OCI-LY7 (cell line): Measurements from ENCODE around the gene SOST. TPM values are rescaled to one million over a fixed set of nuclear protein-coding genes. Genes with fewer than 3 reads are reported as not detected.

ENCODE experiments used
- BruUV-seq: library from RNA; stranded (reverse); fragments of 400-500 nt; replicated peaks from 2 replicates; lab custom pipeline; 2021; lab: Mats Ljungman, UMichigan
- CTCF ChIA-PET: fragments of 300-600 bp; sonication (Branson Sonifier 250); formaldehyde crosslinking; loops from one replicate; lab custom pipeline; 2022; ENCODE audit warnings: antibody characterized with exemption; ENCODE audit not compliant: unreplicated experiment; lab: Charles Lee
- POLR2A ChIA-PET: fragments of 300-600 bp; sonication (Branson Sonifier 250); formaldehyde crosslinking; loops from one replicate; lab custom pipeline; 2022; ENCODE audit warnings: antibody characterized with exemption; lab: Charles Lee
- DNase-seq: peaks from one replicate; pipeline ENCODE4 v3.0.0-alpha.2; 2015; ENCODE audit warnings: low spot score
- H2AFZ ChIP-seq: fragments of 200-600 bp; sonication (generic), shearing (Covaris generic); 2 replicates; pipeline ENCODE4 v1.6.1; 2014; ENCODE audit warnings: mild to moderate bottlenecking, antibody characterized with exemption, low read length, moderate library complexity
- H3K27ac ChIP-seq: fragments of 200-600 bp; sonication (generic); 2 replicates; pipeline ENCODE4 v1.5.1; 2014; ENCODE audit warnings: mixed run types, low read depth, mild to moderate bottlenecking, moderate library complexity, low read length, inconsistent platforms; ENCODE audit not compliant: poor library complexity, severe bottlenecking
- H3K36me3 ChIP-seq: fragments of 200-600 bp; sonication (generic); 2 replicates; pipeline ENCODE4 v1.6.1; 2014; ENCODE audit warnings: mild to moderate bottlenecking, antibody characterized with exemption, low read length, moderate library complexity, mixed read lengths; ENCODE audit not compliant: insufficient read depth
- H3K4me1 ChIP-seq: fragments of 200-600 bp; sonication (generic); 2 replicates; pipeline ENCODE4 v1.5.1; 2014; ENCODE audit warnings: mild to moderate bottlenecking, low read length; ENCODE audit not compliant: insufficient read depth, poor library complexity, severe bottlenecking
- H3K4me2 ChIP-seq: fragments of 200-600 bp; sonication (generic); 2 replicates; pipeline ENCODE4 v1.6.1; 2014; ENCODE audit warnings: mild to moderate bottlenecking, low read length
- H3K4me3 ChIP-seq: fragments of 200-600 bp; sonication (generic); 2 replicates; pipeline ENCODE4 v1.5.1; 2014; ENCODE audit warnings: mild to moderate bottlenecking, low read depth, low read length; ENCODE audit not compliant: poor library complexity, severe bottlenecking
- H3K79me2 ChIP-seq: fragments of 200-600 bp; sonication (generic); 2 replicates; pipeline ENCODE4 v1.6.1; 2016; ENCODE audit warnings: low read depth, mild to moderate bottlenecking, low read length, moderate library complexity, mixed read lengths; ENCODE audit not compliant: insufficient read depth
- H3K9me2 ChIP-seq: fragments of 200-600 bp; sonication (generic); 2 replicates; pipeline ENCODE4 v1.6.1; 2016; ENCODE audit warnings: mild to moderate bottlenecking, low read length, mixed read lengths; ENCODE audit not compliant: insufficient read depth
- H3K9me3 ChIP-seq: fragments of 200-600 bp; sonication (generic); 2 replicates; pipeline ENCODE4 v1.6.1; 2014; ENCODE audit warnings: mild to moderate bottlenecking, mixed run types, low read length, mixed read lengths
- H4K20me1 ChIP-seq: fragments of 200-600 bp; sonication (generic); 2 replicates; pipeline ENCODE4 v1.6.1; 2014; ENCODE audit warnings: mild to moderate bottlenecking, antibody characterized with exemption, low read length, moderate library complexity, mixed read lengths; ENCODE audit not compliant: insufficient read depth
- CTCF ChIP-seq: fragments of 200-600 bp; sonication (generic); conservative IDR thresholded peaks from 2 replicates; pipeline ENCODE4 v1.5.1; 2014; ENCODE audit warnings: mild to moderate bottlenecking, antibody characterized with exemption, low read length, moderate library complexity, mixed read lengths
- EZH2phosphoT487 ChIP-seq: fragments of 200-600 bp; sonication (generic); IDR thresholded peaks from 2 replicates; pipeline ENCODE4 v1.6.1; 2018; ENCODE audit warnings: low read depth, borderline replicate concordance, mild to moderate bottlenecking, mixed run types, antibody characterized with exemption, low read length, moderate library complexity, mixed read lengths
- intact Hi-C: fragments of 100-400 bp; cut with micrococcal nuclease; formaldehyde crosslinking; loops from one replicate; pipeline ENCODE4 v1.10.0; 2022; ENCODE audit not compliant: unreplicated experiment
- total RNA-seq, 2 experiments: library from RNA; depleted of rRNA in 1 of 2; stranded (reverse); fragments of >200 nt in 1 of 2; shearing (Covaris generic) in 1 of 2; gene quantifications; 2 replicates each; pipeline ENCODE4 v1.2.3, GENCODE V29; 2014 to 2022

The SOST gene
- total RNA-seq, 2 experiments from 2014 or later, result not detected

- intact Hi-C loops, result no loop called here
- H3K27ac ChIP-seq, result no peak overlapping the region
- ChIA-PET POLR2A (no interaction called here), CTCF (no interaction called here)
- H3K9me2 ChIP-seq, result no peaks in the 10 kb centered on the region
- no peaks in the 10 kb centered on the region for H3K4me1 ChIP-seq
- H3K4me3 ChIP-seq, result no peak overlapping the region
- BruUV-seq, result no TSS peak
- no peaks in the 10 kb centered on the region for H4K20me1 ChIP-seq
- H3K79me2 ChIP-seq, result no peaks in the 10 kb centered on the region
- TF ChIP-seq CTCF, result no peak
- no peaks in the 10 kb centered on the region for H3K36me3 ChIP-seq
- H2AFZ ChIP-seq, result no peak overlapping the region; the same call in 1 of the 2 replicates
- H3K9me3 ChIP-seq, result no peaks in the 10 kb centered on the region
- no peak for DNase-seq
- H3K4me2 ChIP-seq, result no peak overlapping the region
These were observed 39.0 kb downstream of the SOST start for GRCh38 chr17:43719578-43719977.

- intact Hi-C loops, result no loop called here
- no peak overlapping the region for H3K4me3 ChIP-seq
- H3K79me2 ChIP-seq, result no peaks in the 10 kb centered on the region
- H3K27ac ChIP-seq, result no peak overlapping the region
- no peaks in the 10 kb centered on the region for H3K36me3 ChIP-seq
- ChIA-PET POLR2A (no interaction called here), CTCF (no interaction called here)
- DNase-seq, result no peak
- TF ChIP-seq CTCF (no peak), EZH2phosphoT487 (no peak)
- H4K20me1 ChIP-seq, result no peaks in the 10 kb centered on the region
- H3K9me3 ChIP-seq, result no peaks in the 10 kb centered on the region
- no peak overlapping the region for H3K4me2 ChIP-seq
- no TSS peak for BruUV-seq
- H3K9me2 ChIP-seq, result no peaks in the 10 kb centered on the region
- H3K4me1 ChIP-seq, result no peaks in the 10 kb centered on the region
- no peak overlapping the region for H2AFZ ChIP-seq
These were observed 40.0 kb downstream of the SOST start for GRCh38 chr17:43718544-43718943.

- POLR2A ChIA-PET, result interaction anchor here (0.6 kb wide), 1 partner anchor 892 kb away, joined by 3 read pairs; no protein-coding TSS in a partner anchor
- no peak for TF ChIP-seq CTCF
- no TSS peak for BruUV-seq
These were observed 40.7 kb downstream of the SOST start for GRCh38 chr17:43717913-43718312.

More at GRCh38 chr17:43717913-43718312, 40.7 kb downstream of the SOST start:
- no peak overlapping the region for H3K4me3 ChIP-seq
- H3K4me2 ChIP-seq, result no peak overlapping the region
- H3K9me2 ChIP-seq, result no peaks in the 10 kb centered on the region
- H3K27ac ChIP-seq, result no peak overlapping the region
- H3K79me2 ChIP-seq, result no peaks in the 10 kb centered on the region
- H3K4me1 ChIP-seq, result no peaks in the 10 kb centered on the region
- H3K9me3 ChIP-seq, result no peaks in the 10 kb centered on the region
- DNase-seq, result no peak
- no peak overlapping the region for H2AFZ ChIP-seq
- H4K20me1 ChIP-seq, result no peaks in the 10 kb centered on the region
- CTCF ChIA-PET, result no interaction called here
- intact Hi-C loops, result no loop called here
- H3K36me3 ChIP-seq, result no peaks in the 10 kb centered on the region
